Endothelial cell of umbilical vein (primary cell): ENCODE data around the gene KCP. TPM values are rescaled to one million over a fixed set of nuclear protein-coding genes. Genes with fewer than 3 reads are reported as not detected.
A peak's percentile ranks its signal among the peaks of the same experiment; 100 is the strongest.

Source experiments
- BruUV-seq: library from RNA; stranded (reverse); fragments of 400-500 nt; replicated peaks from 2 replicates; lab custom pipeline; 2021; lab: Mats Ljungman, UMichigan
- CTCF ChIA-PET: fragments of 300-600, 350-600 bp; sonication (Branson Sonifier 250); formaldehyde crosslinking; loops from one replicate; lab custom pipeline; 2021; ENCODE audit warnings: antibody characterized with exemption, inconsistent platforms; lab: Charles Lee
- POLR2A ChIA-PET: fragments of 300-600, 350-600 bp; sonication (Branson Sonifier 250); formaldehyde crosslinking; loops from one replicate; lab custom pipeline; 2021; ENCODE audit warnings: antibody characterized with exemption, inconsistent platforms; lab: Charles Lee
- DNase-seq: peaks from one replicate; pipeline ENCODE4 v3.0.0-alpha.2; 2011; ENCODE audit warnings: low read depth, low spot score
- FAIRE-seq: peaks from 2 replicates; lab custom pipeline; 2011; peaks lifted over from hg19 to GRCh38; lab: Jason Lieb, UNC
- H2AFZ ChIP-seq: 2 replicates; pipeline ENCODE4 v1.6.0; 2012; ENCODE audit warnings: low read depth, low read length, control low read depth, inconsistent platforms
- H3K27ac ChIP-seq: 2 replicates; pipeline ENCODE4 v1.5.1; 2011; ENCODE audit warnings: low read depth, mild to moderate bottlenecking, control low read depth, low read length, moderate library complexity; ENCODE audit not compliant: insufficient read depth
- H3K27me3 ChIP-seq, 2 experiments: 2 replicates each; pipeline versions ENCODE4 v1.6.0 to v1.6.1; 2011; ENCODE audit warnings: low read length in 2 of 2, mixed read lengths in 1 of 2; ENCODE audit not compliant: control insufficient read depth in 2 of 2, insufficient read depth in 2 of 2
- H3K36me3 ChIP-seq, 2 experiments: 2 replicates in 1 of 2; 3 replicates in 1 of 2; pipeline ENCODE4 v1.5.1; 2011; ENCODE audit warnings: low read length in 2 of 2, mild to moderate bottlenecking in 1 of 2, moderate library complexity in 1 of 2; ENCODE audit not compliant: control insufficient read depth in 2 of 2, insufficient read depth in 2 of 2; ENCODE audit errors: extremely low read depth in 1 of 2
- H3K4me1 ChIP-seq: 3 replicates; pipeline ENCODE4 v1.5.1; 2011; ENCODE audit warnings: mild to moderate bottlenecking, low read length; ENCODE audit not compliant: control insufficient read depth, insufficient read depth; ENCODE audit errors: extremely low read depth
- H3K4me2 ChIP-seq: 2 replicates; pipeline ENCODE4 v1.6.1; 2011; ENCODE audit warnings: low read length, control low read depth, mixed read lengths; ENCODE audit not compliant: insufficient read depth
- H3K4me3 ChIP-seq, 3 experiments: fragments of 200-600 bp in 1 of 3; sonication (generic), shearing (Covaris generic) in 1 of 3; replicated peaks in 1 of 3; 2 replicates each; pipeline ENCODE4 v1.5.1; 2011 to 2016; ENCODE audit warnings: control low read depth in 3 of 3, low read length in 3 of 3, mild to moderate bottlenecking in 2 of 3, inconsistent platforms in 1 of 3, low read depth in 1 of 3, moderate library complexity in 1 of 3; ENCODE audit not compliant: insufficient read depth in 1 of 3
- H3K79me2 ChIP-seq: 2 replicates; pipeline ENCODE4 v1.6.0; 2012; ENCODE audit warnings: low read length, inconsistent platforms; ENCODE audit not compliant: control insufficient read depth, insufficient read depth
- H3K9ac ChIP-seq: replicated peaks from 2 replicates; pipeline ENCODE3; 2011; ENCODE audit warnings: low read length, control low read depth; ENCODE audit not compliant: insufficient read depth; ENCODE audit errors: extremely low read depth
- H3K9me1 ChIP-seq: replicated peaks from 3 replicates; pipeline ENCODE4 v1.6.0; 2011; ENCODE audit warnings: mild to moderate bottlenecking, low read length; ENCODE audit not compliant: control insufficient read depth, insufficient read depth; ENCODE audit errors: extremely low read depth
- H3K9me3 ChIP-seq: replicated peaks from 2 replicates; pipeline ENCODE4 v1.5.1; 2012; ENCODE audit warnings: low read length, inconsistent platforms; ENCODE audit not compliant: control insufficient read depth, insufficient read depth
- H4K20me1 ChIP-seq: replicated peaks from 2 replicates; pipeline ENCODE3; 2011; ENCODE audit warnings: mild to moderate bottlenecking, low read length; ENCODE audit not compliant: control insufficient read depth, insufficient read depth; ENCODE audit errors: extremely low read depth
- EZH2 ChIP-seq: IDR thresholded peaks from 2 replicates; pipeline ENCODE4 v1.6.1; 2012; ENCODE audit warnings: borderline replicate concordance, low read depth, mild to moderate bottlenecking, moderate library complexity, low read length, inconsistent platforms; ENCODE audit not compliant: severe bottlenecking
- FOS ChIP-seq: IDR thresholded peaks from 2 replicates; pipeline ENCODE4 v1.6.1; 2011; ENCODE audit warnings: mild to moderate bottlenecking, low read length, moderate library complexity, borderline replicate concordance; ENCODE audit not compliant: insufficient read depth
- GATA2 ChIP-seq: IDR thresholded peaks from 2 replicates; pipeline ENCODE4 v1.7.0; 2011; ENCODE audit warnings: low read depth, mild to moderate bottlenecking, moderate library complexity, mixed read lengths, low read length; ENCODE audit not compliant: insufficient read length, insufficient read depth
- JUN ChIP-seq: IDR thresholded peaks from 2 replicates; pipeline ENCODE4 v1.6.1; 2011; ENCODE audit warnings: borderline replicate concordance, low read depth; ENCODE audit not compliant: insufficient read length, insufficient read depth
- MYC ChIP-seq: IDR thresholded peaks from one replicate; pipeline ENCODE4 v1.6.1; 2011; ENCODE audit warnings: mild to moderate bottlenecking, low read depth, low read length
- POLR2A ChIP-seq: IDR thresholded peaks from 2 replicates; pipeline ENCODE4 v1.6.1; 2012; ENCODE audit warnings: low read depth, mild to moderate bottlenecking, control low read depth, low read length
- POLR2AphosphoS5 ChIP-seq: IDR thresholded peaks from 2 replicates; pipeline ENCODE4 v1.6.1; 2012; ENCODE audit warnings: low read depth, mild to moderate bottlenecking, control low read depth, low read length, moderate library complexity; ENCODE audit not compliant: insufficient read depth
- dilution Hi-C: fragments of 300-500 bp; cut with MboI; formaldehyde crosslinking; loops from one replicate; pipeline ENCODE4 v1.15.0; 2019; ENCODE audit warnings: low sequenced_read_pairs; ENCODE audit not compliant: extremely low pct_ligation_motif_present
- intact Hi-C: fragments of 100-400 bp; cut with micrococcal nuclease; formaldehyde crosslinking; loops from one replicate; pipeline ENCODE4 v1.10.0; 2022
- polyA plus RNA-seq, 4 experiments: library from polyadenylated mRNA; depleted of rRNA in 3 of 4; stranded (reverse) in 3 of 4; unstranded in 1 of 4; fragments of >200 nt; gene quantifications; 2 replicates each; pipeline versions ENCODE4 v1.2.1 to v1.2.3, GENCODE V29; 2011 to 2012; ENCODE audit warnings: missing spikeins in 1 of 4
- total RNA-seq: library from RNA; stranded (reverse); gene quantifications from 2 replicates; pipeline ENCODE4 v1.2.3, GENCODE V29; 2021
- TF ChIP-seq, protein P1 (sequence below): IDR thresholded peaks from 2 replicates; pipeline ENCODE4 v1.6.1; 2011; ENCODE audit not compliant: insufficient read depth, insufficient read length
- TF ChIP-seq, protein P2 (sequence below), 2 donors: IDR thresholded peaks; 1 replicate in 1 of 2; 2 replicates in 1 of 2; pipeline ENCODE4 v1.5.1; 2011; ENCODE audit warnings: low read length in 2 of 2, mild to moderate bottlenecking in 2 of 2, moderate library complexity in 2 of 2, control low read depth in 1 of 2, inconsistent platforms in 1 of 2, low read depth in 1 of 2; ENCODE audit not compliant: insufficient read depth in 1 of 2; ENCODE audit errors: extremely low read depth in 1 of 2

Gene KCP
- total and polyA plus RNA-seq, 2 donors (not counting 3 experiments of a cell fraction or from before 2014, with no cell fraction given), result not detected

DNA sequence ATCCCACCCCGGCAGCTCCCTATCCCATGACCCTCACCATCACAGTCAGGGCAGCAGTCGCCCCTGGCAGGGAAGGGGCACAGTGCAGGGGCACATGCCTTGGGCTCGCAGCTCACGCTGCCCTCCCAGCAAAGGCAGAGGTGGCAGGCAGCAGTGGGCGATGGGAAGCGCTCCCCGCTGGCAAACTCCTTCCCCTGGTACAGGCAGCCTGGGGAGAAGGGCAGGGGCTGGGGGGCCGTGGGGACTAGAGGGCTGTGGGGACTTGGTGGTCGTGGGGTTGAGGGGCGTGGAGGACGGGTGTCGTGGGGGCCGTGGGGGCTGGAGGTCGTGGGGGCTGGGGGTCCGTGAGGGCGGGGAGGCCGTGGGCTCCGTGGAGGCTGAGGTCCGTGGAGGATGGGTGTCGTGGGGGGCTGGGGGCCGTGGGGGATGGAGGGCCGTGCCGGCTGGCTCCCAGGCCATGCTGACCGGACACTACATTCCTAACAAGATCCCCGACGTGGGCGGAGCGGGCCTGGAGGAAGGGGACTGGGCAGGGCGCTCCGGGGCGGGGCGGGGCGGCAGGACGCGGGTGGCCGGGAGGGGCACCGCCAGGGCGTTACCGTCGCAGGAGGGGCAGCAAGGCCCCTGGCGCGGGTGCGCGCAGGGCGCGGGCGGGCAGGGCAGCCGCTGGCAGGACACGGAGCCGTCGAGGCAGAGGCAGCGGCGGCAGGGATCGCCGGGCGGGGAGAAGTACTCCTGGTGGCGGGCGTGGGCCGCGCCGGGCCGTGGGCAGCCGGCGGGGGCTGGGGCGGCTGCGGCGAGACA, 20.0 kb downstream of the KCP start:
- Histone ChIP-seq H3K79me2 (no peaks in the 10 kb centered on the region), H3K9me3 (no peaks in the 10 kb centered on the region), H3K36me3 (no peaks in the 10 kb centered on the region), H3K9ac (no peak overlapping the region), H3K27me3 (peaks cover 6 to 14% of the 10 kb centered on the region in 2 experiments), H3K4me2 (no peak overlapping the region), H2AFZ (peak overlapping the region; percentile 22), H3K4me3 (no peak overlapping the region), H3K9me1 (no peaks in the 10 kb centered on the region), H3K4me1 (no peaks in the 10 kb centered on the region), H3K27ac (no peak overlapping the region), H4K20me1 (no peaks in the 10 kb centered on the region)
- ChIA-PET POLR2A (no interaction called here), CTCF (interaction anchor here (0.7 kb wide), 1 partner anchor 211 kb away, joined by 3 read pairs; no protein-coding TSS in a partner anchor)
- DNase-seq (no peak), FAIRE-seq (no peak)
- TF ChIP-seq MYC, result no peak
- no peak for TF ChIP-seq POLR2AphosphoS5
- TF ChIP-seq, protein P1, sequence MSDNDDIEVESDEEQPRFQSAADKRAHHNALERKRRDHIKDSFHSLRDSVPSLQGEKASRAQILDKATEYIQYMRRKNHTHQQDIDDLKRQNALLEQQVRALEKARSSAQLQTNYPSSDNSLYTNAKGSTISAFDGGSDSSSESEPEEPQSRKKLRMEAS, result no peak
- TF ChIP-seq POLR2A, result no peak
- no peak for TF ChIP-seq EZH2
- no peak for TF ChIP-seq JUN
- TF ChIP-seq GATA2, result no peak
- TF ChIP-seq, protein P2, sequence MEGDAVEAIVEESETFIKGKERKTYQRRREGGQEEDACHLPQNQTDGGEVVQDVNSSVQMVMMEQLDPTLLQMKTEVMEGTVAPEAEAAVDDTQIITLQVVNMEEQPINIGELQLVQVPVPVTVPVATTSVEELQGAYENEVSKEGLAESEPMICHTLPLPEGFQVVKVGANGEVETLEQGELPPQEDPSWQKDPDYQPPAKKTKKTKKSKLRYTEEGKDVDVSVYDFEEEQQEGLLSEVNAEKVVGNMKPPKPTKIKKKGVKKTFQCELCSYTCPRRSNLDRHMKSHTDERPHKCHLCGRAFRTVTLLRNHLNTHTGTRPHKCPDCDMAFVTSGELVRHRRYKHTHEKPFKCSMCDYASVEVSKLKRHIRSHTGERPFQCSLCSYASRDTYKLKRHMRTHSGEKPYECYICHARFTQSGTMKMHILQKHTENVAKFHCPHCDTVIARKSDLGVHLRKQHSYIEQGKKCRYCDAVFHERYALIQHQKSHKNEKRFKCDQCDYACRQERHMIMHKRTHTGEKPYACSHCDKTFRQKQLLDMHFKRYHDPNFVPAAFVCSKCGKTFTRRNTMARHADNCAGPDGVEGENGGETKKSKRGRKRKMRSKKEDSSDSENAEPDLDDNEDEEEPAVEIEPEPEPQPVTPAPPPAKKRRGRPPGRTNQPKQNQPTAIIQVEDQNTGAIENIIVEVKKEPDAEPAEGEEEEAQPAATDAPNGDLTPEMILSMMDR (IDR thresholded peaks at IDR 0.05; ENCODE audit: extremely low read depth in 1 of 2, insufficient read depth in 1 of 2, low read depth in 1 of 2, low read length in 2 of 2), result no peak
- TF ChIP-seq FOS, result no peak
- dilution Hi-C loops (no loop called here), intact Hi-C loops (no loop called here)
- no TSS peak for BruUV-seq
